Measurements from ENCODE around the gene EPHA7. TPM values are rescaled to one million over a fixed set of nuclear protein-coding genes. Genes with fewer than 3 reads are reported as not detected.

The EPHA7 gene
- total RNA-seq, 1 experiment from 2014 or later: 9.6 TPM

GRCh38 chr6:93388070-93388469 is 31.3 kb downstream of the EPHA7 start:
- H3K4me3 Mint-ChIP-seq: no peak overlapping the region
- no peaks in the 10 kb centered on the region for H3K27me3 Mint-ChIP-seq (ENCODE audit: low read depth)
- no peak for ATAC-seq
- CTCF ChIA-PET: no interaction called here
- H3K36me3 Mint-ChIP-seq: 0 out of 2 replicates have a peak, but pooled peaks cover 3% of the 10 kb centered on the region
- H3K27ac Mint-ChIP-seq: no peak overlapping the region
- H3K4me1 Mint-ChIP-seq: no peaks in the 10 kb centered on the region
- POLR2A ChIA-PET: no interaction called here
- H3K9me3 Mint-ChIP-seq: 0 out of 2 replicates have a peak, but pooled peaks cover 6% of the 10 kb centered on the region
- DNase-seq (ENCODE audit: low spot score): no peak
- TF ChIP-seq, protein P1, sequence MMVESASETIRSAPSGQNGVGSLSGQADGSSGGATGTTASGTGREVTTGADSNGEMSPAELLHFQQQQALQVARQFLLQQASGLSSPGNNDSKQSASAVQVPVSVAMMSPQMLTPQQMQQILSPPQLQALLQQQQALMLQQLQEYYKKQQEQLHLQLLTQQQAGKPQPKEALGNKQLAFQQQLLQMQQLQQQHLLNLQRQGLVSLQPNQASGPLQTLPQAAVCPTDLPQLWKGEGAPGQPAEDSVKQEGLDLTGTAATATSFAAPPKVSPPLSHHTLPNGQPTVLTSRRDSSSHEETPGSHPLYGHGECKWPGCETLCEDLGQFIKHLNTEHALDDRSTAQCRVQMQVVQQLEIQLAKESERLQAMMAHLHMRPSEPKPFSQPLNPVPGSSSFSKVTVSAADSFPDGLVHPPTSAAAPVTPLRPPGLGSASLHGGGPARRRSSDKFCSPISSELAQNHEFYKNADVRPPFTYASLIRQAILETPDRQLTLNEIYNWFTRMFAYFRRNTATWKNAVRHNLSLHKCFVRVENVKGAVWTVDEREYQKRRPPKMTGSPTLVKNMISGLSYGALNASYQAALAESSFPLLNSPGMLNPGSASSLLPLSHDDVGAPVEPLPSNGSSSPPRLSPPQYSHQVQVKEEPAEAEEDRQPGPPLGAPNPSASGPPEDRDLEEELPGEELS (CRISPR knock-in tag; IDR thresholded peaks at IDR 0.05): no peak
- TF ChIP-seq USF1 (CRISPR knock-in tag; IDR thresholded peaks at IDR 0.05) (no peak), SP1 (CRISPR knock-in tag; conservative IDR thresholded peaks at IDR 0.05) (no peak), MYBL2 (CRISPR knock-in tag; IDR thresholded peaks at IDR 0.05) (no peak), OVOL2 (CRISPR knock-in tag; IDR thresholded peaks at IDR 0.05; ENCODE audit: borderline replicate concordance) (no peak), NR2C2 (CRISPR knock-in tag; IDR thresholded peaks at IDR 0.05) (no peak), FOXP1 (CRISPR knock-in tag; IDR thresholded peaks at IDR 0.05; ENCODE audit: borderline replicate concordance) (no peak), ZNF532 (CRISPR knock-in tag; IDR thresholded peaks at IDR 0.05; ENCODE audit: borderline replicate concordance) (no peak), GTF2I (CRISPR knock-in tag; conservative IDR thresholded peaks at IDR 0.05) (no peak), ZNF263 (CRISPR knock-in tag; IDR thresholded peaks at IDR 0.05; ENCODE audit: low read depth) (no peak), IRF1 (CRISPR knock-in tag; IDR thresholded peaks at IDR 0.05) (no peak), ATF3 (CRISPR knock-in tag; conservative IDR thresholded peaks at IDR 0.05) (no peak)
- TF ChIP-seq, protein P2, sequence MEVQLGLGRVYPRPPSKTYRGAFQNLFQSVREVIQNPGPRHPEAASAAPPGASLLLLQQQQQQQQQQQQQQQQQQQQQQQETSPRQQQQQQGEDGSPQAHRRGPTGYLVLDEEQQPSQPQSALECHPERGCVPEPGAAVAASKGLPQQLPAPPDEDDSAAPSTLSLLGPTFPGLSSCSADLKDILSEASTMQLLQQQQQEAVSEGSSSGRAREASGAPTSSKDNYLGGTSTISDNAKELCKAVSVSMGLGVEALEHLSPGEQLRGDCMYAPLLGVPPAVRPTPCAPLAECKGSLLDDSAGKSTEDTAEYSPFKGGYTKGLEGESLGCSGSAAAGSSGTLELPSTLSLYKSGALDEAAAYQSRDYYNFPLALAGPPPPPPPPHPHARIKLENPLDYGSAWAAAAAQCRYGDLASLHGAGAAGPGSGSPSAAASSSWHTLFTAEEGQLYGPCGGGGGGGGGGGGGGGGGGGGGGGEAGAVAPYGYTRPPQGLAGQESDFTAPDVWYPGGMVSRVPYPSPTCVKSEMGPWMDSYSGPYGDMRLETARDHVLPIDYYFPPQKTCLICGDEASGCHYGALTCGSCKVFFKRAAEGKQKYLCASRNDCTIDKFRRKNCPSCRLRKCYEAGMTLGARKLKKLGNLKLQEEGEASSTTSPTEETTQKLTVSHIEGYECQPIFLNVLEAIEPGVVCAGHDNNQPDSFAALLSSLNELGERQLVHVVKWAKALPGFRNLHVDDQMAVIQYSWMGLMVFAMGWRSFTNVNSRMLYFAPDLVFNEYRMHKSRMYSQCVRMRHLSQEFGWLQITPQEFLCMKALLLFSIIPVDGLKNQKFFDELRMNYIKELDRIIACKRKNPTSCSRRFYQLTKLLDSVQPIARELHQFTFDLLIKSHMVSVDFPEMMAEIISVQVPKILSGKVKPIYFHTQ (CRISPR knock-in tag; IDR thresholded peaks at IDR 0.05): no peak
- TF ChIP-seq, protein P3, sequence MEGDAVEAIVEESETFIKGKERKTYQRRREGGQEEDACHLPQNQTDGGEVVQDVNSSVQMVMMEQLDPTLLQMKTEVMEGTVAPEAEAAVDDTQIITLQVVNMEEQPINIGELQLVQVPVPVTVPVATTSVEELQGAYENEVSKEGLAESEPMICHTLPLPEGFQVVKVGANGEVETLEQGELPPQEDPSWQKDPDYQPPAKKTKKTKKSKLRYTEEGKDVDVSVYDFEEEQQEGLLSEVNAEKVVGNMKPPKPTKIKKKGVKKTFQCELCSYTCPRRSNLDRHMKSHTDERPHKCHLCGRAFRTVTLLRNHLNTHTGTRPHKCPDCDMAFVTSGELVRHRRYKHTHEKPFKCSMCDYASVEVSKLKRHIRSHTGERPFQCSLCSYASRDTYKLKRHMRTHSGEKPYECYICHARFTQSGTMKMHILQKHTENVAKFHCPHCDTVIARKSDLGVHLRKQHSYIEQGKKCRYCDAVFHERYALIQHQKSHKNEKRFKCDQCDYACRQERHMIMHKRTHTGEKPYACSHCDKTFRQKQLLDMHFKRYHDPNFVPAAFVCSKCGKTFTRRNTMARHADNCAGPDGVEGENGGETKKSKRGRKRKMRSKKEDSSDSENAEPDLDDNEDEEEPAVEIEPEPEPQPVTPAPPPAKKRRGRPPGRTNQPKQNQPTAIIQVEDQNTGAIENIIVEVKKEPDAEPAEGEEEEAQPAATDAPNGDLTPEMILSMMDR (IDR thresholded peaks at IDR 0.05): no peak
- TF ChIP-seq, protein P4, sequence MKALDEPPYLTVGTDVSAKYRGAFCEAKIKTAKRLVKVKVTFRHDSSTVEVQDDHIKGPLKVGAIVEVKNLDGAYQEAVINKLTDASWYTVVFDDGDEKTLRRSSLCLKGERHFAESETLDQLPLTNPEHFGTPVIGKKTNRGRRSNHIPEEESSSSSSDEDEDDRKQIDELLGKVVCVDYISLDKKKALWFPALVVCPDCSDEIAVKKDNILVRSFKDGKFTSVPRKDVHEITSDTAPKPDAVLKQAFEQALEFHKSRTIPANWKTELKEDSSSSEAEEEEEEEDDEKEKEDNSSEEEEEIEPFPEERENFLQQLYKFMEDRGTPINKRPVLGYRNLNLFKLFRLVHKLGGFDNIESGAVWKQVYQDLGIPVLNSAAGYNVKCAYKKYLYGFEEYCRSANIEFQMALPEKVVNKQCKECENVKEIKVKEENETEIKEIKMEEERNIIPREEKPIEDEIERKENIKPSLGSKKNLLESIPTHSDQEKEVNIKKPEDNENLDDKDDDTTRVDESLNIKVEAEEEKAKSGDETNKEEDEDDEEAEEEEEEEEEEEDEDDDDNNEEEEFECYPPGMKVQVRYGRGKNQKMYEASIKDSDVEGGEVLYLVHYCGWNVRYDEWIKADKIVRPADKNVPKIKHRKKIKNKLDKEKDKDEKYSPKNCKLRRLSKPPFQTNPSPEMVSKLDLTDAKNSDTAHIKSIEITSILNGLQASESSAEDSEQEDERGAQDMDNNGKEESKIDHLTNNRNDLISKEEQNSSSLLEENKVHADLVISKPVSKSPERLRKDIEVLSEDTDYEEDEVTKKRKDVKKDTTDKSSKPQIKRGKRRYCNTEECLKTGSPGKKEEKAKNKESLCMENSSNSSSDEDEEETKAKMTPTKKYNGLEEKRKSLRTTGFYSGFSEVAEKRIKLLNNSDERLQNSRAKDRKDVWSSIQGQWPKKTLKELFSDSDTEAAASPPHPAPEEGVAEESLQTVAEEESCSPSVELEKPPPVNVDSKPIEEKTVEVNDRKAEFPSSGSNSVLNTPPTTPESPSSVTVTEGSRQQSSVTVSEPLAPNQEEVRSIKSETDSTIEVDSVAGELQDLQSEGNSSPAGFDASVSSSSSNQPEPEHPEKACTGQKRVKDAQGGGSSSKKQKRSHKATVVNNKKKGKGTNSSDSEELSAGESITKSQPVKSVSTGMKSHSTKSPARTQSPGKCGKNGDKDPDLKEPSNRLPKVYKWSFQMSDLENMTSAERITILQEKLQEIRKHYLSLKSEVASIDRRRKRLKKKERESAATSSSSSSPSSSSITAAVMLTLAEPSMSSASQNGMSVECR (CRISPR knock-in tag; IDR thresholded peaks at IDR 0.05; ENCODE audit: borderline replicate concordance): no peak
- TF ChIP-seq, protein P5, sequence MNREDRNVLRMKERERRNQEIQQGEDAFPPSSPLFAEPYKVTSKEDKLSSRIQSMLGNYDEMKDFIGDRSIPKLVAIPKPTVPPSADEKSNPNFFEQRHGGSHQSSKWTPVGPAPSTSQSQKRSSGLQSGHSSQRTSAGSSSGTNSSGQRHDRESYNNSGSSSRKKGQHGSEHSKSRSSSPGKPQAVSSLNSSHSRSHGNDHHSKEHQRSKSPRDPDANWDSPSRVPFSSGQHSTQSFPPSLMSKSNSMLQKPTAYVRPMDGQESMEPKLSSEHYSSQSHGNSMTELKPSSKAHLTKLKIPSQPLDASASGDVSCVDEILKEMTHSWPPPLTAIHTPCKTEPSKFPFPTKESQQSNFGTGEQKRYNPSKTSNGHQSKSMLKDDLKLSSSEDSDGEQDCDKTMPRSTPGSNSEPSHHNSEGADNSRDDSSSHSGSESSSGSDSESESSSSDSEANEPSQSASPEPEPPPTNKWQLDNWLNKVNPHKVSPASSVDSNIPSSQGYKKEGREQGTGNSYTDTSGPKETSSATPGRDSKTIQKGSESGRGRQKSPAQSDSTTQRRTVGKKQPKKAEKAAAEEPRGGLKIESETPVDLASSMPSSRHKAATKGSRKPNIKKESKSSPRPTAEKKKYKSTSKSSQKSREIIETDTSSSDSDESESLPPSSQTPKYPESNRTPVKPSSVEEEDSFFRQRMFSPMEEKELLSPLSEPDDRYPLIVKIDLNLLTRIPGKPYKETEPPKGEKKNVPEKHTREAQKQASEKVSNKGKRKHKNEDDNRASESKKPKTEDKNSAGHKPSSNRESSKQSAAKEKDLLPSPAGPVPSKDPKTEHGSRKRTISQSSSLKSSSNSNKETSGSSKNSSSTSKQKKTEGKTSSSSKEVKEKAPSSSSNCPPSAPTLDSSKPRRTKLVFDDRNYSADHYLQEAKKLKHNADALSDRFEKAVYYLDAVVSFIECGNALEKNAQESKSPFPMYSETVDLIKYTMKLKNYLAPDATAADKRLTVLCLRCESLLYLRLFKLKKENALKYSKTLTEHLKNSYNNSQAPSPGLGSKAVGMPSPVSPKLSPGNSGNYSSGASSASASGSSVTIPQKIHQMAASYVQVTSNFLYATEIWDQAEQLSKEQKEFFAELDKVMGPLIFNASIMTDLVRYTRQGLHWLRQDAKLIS (CRISPR knock-in tag; IDR thresholded peaks at IDR 0.05; ENCODE audit: borderline replicate concordance): no peak
